CD4-positive, alpha-beta T cell treated with Interferon alpha-2 for 1 hour (primary cell): Measurements from ENCODE around the gene TMEM245.

Experiments
- DNase-seq, 2 donors: peaks; one replicate each; pipeline ENCODE4 v3.0.0-alpha.2; 2020 to 2022

TMEM245 gene

DNA sequence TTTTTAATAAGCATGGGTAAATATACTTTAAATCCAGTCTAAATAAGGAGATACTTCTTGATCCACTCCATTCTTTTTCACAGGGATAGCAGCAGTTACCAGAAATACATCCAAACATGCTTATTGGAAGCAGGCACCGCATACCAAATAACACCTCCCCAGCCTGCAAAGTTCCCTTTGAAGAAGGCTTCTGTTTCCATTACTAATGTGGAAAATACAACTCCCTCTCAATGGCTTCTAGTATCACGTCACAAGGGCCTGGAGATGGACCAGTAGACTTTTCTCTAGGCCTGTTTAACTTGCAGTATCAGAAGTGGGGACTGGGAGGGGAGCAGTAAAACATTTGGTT is 20.8 kb downstream of the TMEM245 start:
- DNase-seq: no peak

DNA sequence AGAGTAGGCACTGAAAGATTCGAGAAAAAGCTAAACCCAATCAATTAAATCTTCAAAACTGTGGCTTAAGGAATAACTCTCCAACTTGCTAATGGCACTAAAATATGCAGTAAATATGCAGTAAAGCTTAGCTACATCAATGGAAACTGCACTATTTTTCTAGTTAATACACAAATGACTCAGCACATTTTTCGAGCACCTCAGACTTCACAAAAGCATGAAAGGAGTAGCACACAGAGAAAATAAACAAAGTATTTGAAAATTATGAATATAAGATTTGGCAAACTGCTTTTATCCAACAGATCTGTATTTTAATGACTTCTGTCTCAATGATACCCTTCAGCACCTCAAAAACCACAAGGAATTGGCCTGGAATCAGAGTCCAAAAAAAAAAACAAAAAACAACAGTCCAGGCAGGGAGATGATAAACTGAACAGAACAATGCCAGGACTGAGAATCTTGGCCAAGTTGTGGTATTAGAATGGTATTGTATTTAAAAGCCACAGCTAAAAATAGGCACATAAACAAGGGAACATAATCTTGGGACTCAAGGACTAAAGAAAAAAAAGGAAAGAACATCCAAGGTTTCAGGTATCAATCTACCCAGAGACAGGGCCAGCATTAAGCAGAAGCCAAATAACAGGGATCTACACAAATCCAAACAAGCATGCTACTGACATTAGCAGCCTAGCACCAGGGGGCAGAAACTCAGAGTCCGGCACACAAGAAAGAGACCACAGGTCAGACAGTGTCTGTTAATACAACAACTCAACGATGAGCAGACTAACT is 21.4 kb downstream of the TMEM245 start:
- DNase-seq: no peak

DNA sequence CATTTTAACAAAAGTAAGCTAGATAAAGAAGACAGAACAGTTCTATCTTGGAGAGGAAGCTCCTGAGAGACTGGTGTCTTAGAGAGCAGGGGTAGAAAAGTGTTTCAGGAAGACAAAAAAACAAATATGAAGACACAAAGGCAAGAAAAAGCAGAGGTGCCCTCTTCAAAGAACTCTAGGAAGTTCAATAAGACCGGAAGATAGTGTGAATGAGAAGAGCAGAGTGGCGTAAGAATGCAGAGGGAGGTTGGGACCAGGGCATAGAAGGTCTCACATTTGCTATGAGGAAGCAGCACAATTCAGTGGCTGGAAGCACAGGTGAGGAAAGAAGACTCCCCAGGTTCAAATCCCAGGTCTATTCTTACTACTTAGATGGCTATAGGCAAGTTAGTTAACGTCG is 22.6 kb downstream of the TMEM245 start:
- no peak for DNase-seq

- no peak for DNase-seq
Measured at GRCh38 chr9:109095321-109095720, 24.4 kb downstream of the TMEM245 start.

DNA sequence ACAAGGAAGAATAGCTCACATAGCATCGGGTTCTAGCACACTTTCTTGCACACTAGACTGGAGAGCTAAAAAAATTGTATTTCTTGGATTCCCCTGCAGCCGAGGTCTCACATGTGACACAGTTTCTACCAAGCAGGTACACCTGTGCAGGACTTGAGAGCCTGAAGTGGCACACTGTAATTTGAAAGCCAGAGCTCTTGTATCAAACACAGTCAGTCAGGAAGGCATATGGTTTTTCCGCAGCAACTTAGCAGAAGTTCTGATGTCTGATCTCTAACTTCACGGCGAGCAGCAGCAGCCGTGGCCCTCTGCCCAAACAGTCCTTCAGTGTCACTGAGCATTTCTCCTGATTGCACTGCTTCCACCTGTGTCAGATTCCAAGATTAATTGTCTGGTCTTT is 25.5 kb downstream of the TMEM245 start:
- DNase-seq: no peak

DNA sequence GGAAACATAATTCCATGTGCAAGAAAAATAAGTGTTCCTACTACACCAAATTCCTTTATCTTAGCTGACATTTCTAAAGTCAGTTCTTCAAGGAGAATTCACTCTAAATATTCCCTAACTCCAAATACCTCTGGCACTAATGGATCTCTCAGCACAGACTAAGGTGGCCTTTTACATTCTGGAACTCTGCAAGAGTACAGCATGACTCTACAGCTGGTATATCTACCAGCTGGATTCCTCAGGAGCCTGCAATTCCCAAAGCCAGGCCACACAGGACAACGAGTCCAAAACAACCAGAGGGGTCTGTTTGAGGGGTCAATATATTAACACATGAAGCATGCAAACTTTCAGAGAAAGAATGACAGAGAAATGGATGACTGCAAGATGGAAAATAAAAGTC is 27.2 kb downstream of the TMEM245 start:
- no peak for DNase-seq

DNA sequence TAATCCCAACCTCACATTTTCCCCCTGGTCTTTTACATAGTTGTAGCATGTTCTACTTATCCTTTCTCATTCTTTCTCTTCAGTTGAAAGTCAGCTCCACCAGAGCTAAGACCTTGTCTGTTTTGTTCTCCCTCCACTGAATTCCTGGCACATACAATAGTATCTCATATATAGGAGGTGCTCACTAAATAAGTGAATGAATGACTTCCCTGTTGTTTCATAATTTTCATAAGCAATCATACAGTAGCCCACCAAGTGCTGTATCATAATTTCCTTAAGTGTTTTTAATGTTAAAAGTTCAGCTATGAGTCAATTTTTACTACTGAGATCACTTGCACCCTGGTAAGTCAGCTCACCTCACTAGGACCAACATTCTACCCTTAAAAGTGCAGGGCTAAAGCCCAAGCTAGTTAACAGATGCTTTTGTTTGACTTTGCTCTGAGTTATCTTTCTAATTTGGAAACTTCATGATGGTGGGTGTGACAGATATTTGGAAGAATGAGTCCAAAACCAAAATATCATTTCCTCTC is 27.6 kb downstream of the TMEM245 start:
- no peak for DNase-seq

DNA sequence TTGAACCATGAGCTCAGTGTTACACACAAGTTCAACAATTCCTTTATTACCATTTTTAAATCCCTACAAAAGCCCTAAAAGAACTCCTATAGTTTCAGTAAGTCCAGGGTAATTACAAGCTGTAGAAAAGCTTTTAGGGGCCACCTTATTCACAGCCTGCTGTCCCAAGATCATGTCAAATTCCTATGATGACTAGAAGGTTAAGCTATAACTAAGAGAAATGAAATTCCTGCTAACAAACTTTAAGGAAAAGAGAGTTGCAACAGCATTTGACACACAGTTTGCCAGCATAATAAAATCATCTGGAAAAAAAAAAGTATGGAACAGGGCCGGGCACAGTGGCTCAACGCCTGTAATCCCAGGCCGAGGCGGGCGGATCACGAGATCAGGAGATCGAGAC is 31.5 kb downstream of the TMEM245 start:
- DNase-seq: no peak

DNA sequence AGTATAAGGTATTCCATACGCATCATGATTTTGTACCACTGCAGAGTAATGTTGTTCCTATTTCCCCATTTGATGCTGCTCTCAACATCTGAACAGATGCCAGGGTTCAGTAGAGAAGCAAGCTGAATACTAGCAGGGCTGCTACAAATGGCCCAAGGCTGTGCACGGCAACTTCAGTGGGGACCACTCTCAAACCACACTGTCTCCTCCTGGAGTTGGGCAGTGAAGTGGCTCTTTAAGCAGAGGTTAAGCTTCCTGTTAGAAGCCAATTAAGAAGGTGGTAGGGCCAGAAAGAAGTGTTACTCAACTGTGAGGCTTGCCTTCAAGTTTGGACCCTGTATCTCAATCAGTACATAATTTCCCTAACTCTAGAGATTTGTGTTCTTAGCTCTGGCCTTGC is 32.0 kb downstream of the TMEM245 start:
- DNase-seq: no peak

GRCh38 chr9:109086221-109086620 is 33.5 kb downstream of the TMEM245 start:
- no peak for DNase-seq

- DNase-seq: no peak
Measured at GRCh38 chr9:109085510-109085909, 34.2 kb downstream of the TMEM245 start.

- no peak for DNase-seq
Measured at GRCh38 chr9:109083813-109084405, 35.8 kb downstream of the TMEM245 start.

DNA sequence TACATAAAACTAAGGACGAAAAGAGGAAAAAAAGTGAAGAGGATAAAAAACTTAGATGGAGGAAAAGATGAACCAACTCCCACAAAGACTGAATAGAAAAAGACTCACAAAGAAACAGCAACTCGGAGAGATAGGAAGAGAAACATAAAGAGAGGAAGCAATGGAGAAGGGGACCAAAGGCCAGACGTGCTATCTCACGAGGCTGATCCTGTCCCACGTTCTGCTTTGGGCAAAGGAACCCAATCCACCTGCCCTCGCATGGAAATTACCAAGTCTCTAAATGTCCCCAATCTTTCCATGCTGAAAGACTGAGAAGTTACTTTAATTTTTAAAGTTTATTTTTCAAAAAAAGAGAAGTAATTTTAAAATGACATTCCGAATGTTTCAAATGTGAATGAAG is 36.6 kb downstream of the TMEM245 start:
- no peak for DNase-seq

- DNase-seq: no peak
Measured at GRCh38 chr9:109082091-109082620, 37.6 kb downstream of the TMEM245 start.

GRCh38 chr9:109074236-109074889 is 45.4 kb downstream of the TMEM245 start:
- no peak for DNase-seq

- DNase-seq: no peak
Measured at GRCh38 chr9:109072821-109073435, 46.8 kb downstream of the TMEM245 start.

DNA sequence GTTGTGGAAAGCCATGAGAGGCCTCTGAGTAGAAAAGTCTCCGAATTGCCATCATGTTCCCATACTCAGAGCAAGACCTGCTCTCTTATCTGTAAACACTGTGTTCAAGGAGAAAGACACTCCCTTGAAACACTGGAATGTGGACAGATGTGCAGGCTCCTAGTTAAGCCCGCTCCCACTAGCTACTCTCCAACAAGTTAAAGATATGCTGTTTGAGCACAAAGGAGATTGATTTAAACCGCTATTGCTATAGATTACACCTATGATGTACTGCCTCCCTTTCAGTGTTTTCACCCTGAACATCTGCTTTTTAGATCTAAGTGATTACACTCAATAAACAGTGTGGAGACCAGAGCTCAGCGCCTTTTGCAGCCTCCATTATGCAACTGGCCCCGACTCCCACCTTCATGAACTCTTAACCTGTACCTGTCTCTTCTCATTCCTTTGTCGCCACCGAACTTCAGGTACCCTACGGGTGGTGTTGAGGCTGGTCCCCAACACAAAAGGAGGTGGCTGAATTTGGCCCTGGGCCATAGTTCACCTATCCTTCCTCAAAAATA is 47.5 kb downstream of the TMEM245 start:
- DNase-seq: no peak

DNA sequence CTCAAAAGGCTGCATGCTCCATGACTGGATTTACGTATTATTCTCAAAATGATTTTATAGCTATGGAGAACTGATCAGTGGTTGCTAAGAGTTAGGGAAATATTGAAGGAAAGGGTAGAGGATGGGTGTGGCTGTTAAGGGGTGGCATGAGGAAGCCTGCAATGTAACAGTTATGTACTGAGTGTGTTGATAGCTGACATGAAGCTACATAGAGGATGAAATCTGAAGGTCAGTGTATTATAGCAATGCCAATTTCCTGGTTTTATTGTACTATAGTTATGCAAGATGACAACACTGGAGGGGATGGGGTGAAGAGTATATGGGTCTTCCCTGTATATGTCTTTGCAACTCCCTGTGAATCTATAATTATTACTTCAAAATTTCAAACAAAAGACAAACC is 51.0 kb downstream of the TMEM245 start:
- no peak for DNase-seq

GRCh38 chr9:109064963-109065702 is 54.6 kb downstream of the TMEM245 start:
- DNase-seq: no peak

DNA sequence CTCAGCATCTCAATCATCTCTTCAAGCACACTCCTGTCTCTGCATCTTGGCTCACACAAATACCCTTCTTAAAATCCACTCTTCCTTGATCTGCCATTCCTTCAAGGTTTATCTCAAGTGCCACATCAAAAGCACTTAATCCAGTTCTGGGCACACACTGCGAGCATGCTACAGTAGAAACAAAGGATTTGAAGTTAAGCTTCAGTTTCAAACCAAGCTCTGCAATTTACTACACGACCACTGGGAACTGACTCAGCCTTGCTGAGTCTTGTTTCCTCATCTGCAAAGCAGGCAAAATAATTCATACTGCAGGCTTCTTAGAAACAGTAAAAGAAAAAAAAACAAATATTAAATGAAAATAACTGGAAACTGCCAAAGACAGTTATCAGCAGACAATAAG is 56.0 kb downstream of the TMEM245 start:
- DNase-seq: no peak

DNA sequence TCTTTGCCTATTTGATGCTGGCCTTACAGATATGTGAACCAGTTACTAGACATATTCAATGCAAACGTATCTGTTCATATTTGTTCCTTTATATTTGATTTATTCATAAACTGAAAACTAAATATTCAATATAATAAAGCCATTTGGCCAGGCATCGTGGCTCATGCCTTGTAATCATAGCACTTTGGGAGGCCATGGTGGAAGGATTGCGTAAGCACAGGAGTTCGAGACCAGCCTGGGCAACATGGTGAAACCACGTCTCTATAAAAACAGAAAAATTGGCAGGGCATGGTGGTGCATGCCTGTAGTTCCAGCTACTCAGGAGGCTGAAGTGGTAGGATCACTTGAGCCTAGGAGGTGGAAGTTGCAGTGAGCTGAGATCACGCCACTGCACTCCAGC is 57.2 kb downstream of the TMEM245 start:
- DNase-seq: no peak

GRCh38 chr9:109060191-109060590 is 59.6 kb downstream of the TMEM245 start:
- DNase-seq: no peak
